Measurements from ENCODE around the gene SCCPDH.

DNA sequence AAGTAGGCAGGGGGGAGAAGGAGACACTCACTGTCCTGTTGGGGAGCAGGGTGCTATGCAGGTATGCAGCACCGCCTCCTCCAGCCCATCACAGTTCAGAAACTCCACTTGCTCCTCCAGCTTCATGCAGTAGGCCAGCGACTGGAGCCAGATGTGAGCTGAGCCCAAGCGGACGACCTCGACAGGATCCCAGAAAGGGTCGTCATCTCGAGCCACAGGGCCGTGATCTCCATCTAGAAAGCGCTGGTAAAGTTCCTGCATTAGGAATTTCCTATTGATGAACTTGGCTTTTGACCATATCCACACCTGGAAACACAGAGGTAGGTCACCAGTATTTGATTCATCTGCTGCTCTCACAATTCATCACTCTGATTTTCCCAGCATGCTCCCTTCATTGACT, 56.1 kb downstream of the SCCPDH start:
- TF ChIP-seq, protein P1, sequence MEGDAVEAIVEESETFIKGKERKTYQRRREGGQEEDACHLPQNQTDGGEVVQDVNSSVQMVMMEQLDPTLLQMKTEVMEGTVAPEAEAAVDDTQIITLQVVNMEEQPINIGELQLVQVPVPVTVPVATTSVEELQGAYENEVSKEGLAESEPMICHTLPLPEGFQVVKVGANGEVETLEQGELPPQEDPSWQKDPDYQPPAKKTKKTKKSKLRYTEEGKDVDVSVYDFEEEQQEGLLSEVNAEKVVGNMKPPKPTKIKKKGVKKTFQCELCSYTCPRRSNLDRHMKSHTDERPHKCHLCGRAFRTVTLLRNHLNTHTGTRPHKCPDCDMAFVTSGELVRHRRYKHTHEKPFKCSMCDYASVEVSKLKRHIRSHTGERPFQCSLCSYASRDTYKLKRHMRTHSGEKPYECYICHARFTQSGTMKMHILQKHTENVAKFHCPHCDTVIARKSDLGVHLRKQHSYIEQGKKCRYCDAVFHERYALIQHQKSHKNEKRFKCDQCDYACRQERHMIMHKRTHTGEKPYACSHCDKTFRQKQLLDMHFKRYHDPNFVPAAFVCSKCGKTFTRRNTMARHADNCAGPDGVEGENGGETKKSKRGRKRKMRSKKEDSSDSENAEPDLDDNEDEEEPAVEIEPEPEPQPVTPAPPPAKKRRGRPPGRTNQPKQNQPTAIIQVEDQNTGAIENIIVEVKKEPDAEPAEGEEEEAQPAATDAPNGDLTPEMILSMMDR (tag by site-specific recombination; IDR thresholded peaks at IDR 0.05) = no peak
- TF ChIP-seq, protein P2, sequence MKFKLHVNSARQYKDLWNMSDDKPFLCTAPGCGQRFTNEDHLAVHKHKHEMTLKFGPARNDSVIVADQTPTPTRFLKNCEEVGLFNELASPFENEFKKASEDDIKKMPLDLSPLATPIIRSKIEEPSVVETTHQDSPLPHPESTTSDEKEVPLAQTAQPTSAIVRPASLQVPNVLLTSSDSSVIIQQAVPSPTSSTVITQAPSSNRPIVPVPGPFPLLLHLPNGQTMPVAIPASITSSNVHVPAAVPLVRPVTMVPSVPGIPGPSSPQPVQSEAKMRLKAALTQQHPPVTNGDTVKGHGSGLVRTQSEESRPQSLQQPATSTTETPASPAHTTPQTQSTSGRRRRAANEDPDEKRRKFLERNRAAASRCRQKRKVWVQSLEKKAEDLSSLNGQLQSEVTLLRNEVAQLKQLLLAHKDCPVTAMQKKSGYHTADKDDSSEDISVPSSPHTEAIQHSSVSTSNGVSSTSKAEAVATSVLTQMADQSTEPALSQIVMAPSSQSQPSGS (tag by site-specific recombination; IDR thresholded peaks at IDR 0.05; ENCODE audit: low read depth) = no peak
- TF ChIP-seq ZEB2 (tag by site-specific recombination; IDR thresholded peaks at IDR 0.05) = no peak
- no peak for TF ChIP-seq TCF7L2 (IDR thresholded peaks at IDR 0.05; ENCODE audit: borderline replicate concordance, low read depth, low read length)
- no peak for TF ChIP-seq ZNF426 (tag by site-specific recombination; IDR thresholded peaks at IDR 0.05)
- TF ChIP-seq, protein P3, sequence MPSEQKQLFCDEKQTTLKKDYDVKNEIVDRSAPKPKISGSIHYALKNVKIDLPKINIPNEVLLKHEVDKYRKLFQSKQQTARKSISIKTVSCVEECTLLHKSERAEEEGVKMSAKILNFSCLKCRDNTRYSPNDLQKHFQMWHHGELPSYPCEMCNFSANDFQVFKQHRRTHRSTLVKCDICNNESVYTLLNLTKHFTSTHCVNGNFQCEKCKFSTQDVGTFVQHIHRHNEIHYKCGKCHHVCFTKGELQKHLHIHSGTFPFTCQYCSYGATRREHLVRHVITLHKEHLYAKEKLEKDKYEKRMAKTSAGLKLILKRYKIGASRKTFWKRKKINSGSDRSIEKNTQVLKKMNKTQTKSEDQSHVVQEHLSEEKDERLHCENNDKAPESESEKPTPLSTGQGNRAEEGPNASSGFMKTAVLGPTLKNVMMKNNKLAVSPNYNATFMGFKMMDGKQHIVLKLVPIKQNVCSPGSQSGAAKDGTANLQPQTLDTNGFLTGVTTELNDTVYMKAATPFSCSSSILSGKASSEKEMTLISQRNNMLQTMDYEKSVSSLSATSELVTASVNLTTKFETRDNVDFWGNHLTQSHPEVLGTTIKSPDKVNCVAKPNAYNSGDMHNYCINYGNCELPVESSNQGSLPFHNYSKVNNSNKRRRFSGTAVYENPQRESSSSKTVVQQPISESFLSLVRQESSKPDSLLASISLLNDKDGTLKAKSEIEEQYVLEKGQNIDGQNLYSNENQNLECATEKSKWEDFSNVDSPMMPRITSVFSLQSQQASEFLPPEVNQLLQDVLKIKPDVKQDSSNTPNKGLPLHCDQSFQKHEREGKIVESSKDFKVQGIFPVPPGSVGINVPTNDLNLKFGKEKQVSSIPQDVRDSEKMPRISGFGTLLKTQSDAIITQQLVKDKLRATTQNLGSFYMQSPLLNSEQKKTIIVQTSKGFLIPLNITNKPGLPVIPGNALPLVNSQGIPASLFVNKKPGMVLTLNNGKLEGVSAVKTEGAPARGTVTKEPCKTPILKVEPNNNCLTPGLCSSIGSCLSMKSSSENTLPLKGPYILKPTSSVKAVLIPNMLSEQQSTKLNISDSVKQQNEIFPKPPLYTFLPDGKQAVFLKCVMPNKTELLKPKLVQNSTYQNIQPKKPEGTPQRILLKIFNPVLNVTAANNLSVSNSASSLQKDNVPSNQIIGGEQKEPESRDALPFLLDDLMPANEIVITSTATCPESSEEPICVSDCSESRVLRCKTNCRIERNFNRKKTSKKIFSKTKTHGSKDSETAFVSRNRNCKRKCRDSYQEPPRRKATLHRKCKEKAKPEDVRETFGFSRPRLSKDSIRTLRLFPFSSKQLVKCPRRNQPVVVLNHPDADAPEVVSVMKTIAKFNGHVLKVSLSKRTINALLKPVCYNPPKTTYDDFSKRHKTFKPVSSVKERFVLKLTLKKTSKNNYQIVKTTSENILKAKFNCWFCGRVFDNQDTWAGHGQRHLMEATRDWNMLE (tag by site-specific recombination; conservative IDR thresholded peaks at IDR 0.05; ENCODE audit: low read depth) = no peak
- TF ChIP-seq, protein P4, sequence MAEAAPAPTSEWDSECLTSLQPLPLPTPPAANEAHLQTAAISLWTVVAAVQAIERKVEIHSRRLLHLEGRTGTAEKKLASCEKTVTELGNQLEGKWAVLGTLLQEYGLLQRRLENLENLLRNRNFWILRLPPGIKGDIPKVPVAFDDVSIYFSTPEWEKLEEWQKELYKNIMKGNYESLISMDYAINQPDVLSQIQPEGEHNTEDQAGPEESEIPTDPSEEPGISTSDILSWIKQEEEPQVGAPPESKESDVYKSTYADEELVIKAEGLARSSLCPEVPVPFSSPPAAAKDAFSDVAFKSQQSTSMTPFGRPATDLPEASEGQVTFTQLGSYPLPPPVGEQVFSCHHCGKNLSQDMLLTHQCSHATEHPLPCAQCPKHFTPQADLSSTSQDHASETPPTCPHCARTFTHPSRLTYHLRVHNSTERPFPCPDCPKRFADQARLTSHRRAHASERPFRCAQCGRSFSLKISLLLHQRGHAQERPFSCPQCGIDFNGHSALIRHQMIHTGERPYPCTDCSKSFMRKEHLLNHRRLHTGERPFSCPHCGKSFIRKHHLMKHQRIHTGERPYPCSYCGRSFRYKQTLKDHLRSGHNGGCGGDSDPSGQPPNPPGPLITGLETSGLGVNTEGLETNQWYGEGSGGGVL (tag by site-specific recombination; IDR thresholded peaks at IDR 0.05) = no peak

Data from HEK293 (cell line).